ENCODE results near the gene SLC24A4.

The SLC24A4 gene

DNA sequence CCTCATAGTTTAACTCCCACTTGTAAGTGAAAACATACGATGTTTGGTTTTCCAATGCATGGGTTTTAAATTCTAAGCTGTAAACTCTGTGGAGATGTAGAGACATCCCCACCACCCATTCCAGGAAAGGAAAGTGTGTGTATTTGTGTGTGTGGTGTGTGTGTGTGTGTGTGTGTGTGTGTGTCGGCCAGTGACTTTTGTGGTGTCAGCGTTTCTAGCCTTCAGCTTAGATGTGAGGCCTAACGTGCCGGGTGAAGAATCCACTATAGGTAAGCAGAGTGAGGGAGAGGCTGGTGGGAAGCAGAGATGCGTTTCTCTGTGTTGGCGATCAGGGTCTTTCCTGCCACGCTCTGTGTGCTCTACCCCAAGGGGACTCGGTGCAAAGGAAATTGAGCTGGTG, 93.0 kb downstream of the SLC24A4 start:
- Histone ChIP-seq H3K9me3 (ENCODE audit: control insufficient read depth, insufficient read depth, low read length) (no peaks in the 10 kb centered on the region), H3K27ac (ENCODE audit: low read depth, low read length) (no peak overlapping the region), H4K20me1 (ENCODE audit: control insufficient read depth, insufficient read depth, low read depth, low read length) (no peaks in the 10 kb centered on the region), H3K4me3 (ENCODE audit: low read length) (no peak overlapping the region), H3K4me2 (ENCODE audit: low read length) (no peak overlapping the region), H3K36me3 (ENCODE audit: control insufficient read depth, low read length) (no peaks in the 10 kb centered on the region), H3F3A (ENCODE audit: control insufficient read depth, insufficient read depth) (no peaks in the 10 kb centered on the region), H3K79me2 (ENCODE audit: control insufficient read depth, low read length) (no peaks in the 10 kb centered on the region), H3K27me3 (ENCODE audit: control insufficient read depth, low read length) (peaks cover 4% of the 10 kb centered on the region), H3K4me1 (ENCODE audit: control insufficient read depth, low read length) (no peaks in the 10 kb centered on the region), H3K9me2 (replicated peaks; ENCODE audit: control insufficient read depth, low read length) (no peaks in the 10 kb centered on the region)
- TF ChIP-seq EZH2phosphoT487 (IDR thresholded peaks at IDR 0.05; ENCODE audit: borderline replicate concordance, low read length): no peak
- TF ChIP-seq CTCF (IDR thresholded peaks at IDR 0.05; ENCODE audit: low read depth, low read length, poor library complexity, severe bottlenecking): no peak

- H4K20me1 ChIP-seq (ENCODE audit: control insufficient read depth, insufficient read depth, low read depth, low read length): no peaks in the 10 kb centered on the region
- no peak overlapping the region for H3K27ac ChIP-seq (ENCODE audit: low read depth, low read length)
These were observed 93.6 kb downstream of the SLC24A4 start for GRCh38 chr14:92416544-92416943.

DNA sequence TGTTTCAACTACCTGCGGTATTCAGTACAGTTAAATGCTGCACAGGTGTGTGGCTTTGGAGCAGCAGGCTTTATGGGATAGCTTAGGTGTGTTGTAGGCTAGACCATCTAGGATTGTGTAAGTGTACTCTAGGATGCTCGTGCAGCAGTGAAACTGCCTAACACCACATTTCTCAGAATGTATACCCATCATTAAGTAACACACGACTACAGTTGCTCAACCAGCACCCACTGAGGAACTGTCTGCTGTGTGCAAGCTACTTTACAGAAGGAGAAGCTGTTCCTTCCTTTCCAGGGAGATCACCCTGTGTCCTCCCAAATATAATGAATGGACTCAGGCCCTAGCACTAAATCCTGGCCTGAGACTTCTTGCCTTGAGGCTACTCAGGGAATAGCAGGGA, 94.8 kb downstream of the SLC24A4 start:
- no peaks in the 10 kb centered on the region for H3F3A ChIP-seq (ENCODE audit: control insufficient read depth, insufficient read depth)
- H3K4me3 ChIP-seq (ENCODE audit: low read length): no peak overlapping the region
- no peaks in the 10 kb centered on the region for H3K9me2 ChIP-seq (replicated peaks; ENCODE audit: control insufficient read depth, low read length)
- H3K27me3 ChIP-seq (ENCODE audit: control insufficient read depth, low read length): peaks cover 4% of the 10 kb centered on the region
- no peaks in the 10 kb centered on the region for H4K20me1 ChIP-seq (ENCODE audit: control insufficient read depth, insufficient read depth, low read depth, low read length)
- no peaks in the 10 kb centered on the region for H3K36me3 ChIP-seq (ENCODE audit: control insufficient read depth, low read length)
- no peaks in the 10 kb centered on the region for H3K9me3 ChIP-seq (ENCODE audit: control insufficient read depth, insufficient read depth, low read length)
- no peak overlapping the region for H3K27ac ChIP-seq (ENCODE audit: low read depth, low read length)
- H3K4me1 ChIP-seq (ENCODE audit: control insufficient read depth, low read length): no peaks in the 10 kb centered on the region
- TF ChIP-seq CTCF (IDR thresholded peaks at IDR 0.05; ENCODE audit: low read depth, low read length, poor library complexity, severe bottlenecking) (no peak), EZH2phosphoT487 (IDR thresholded peaks at IDR 0.05; ENCODE audit: borderline replicate concordance, low read length) (no peak)
- H3K79me2 ChIP-seq (ENCODE audit: control insufficient read depth, low read length): no peaks in the 10 kb centered on the region
- H3K4me2 ChIP-seq (ENCODE audit: low read length): no peak overlapping the region

More at GRCh38 chr14:92416544-92416943, 93.6 kb downstream of the SLC24A4 start:
- H3K27me3 ChIP-seq (ENCODE audit: control insufficient read depth, low read length): peaks cover 4% of the 10 kb centered on the region
- no peaks in the 10 kb centered on the region for H3K79me2 ChIP-seq (ENCODE audit: control insufficient read depth, low read length)
- H3K36me3 ChIP-seq (ENCODE audit: control insufficient read depth, low read length): no peaks in the 10 kb centered on the region
- H3K9me3 ChIP-seq (ENCODE audit: control insufficient read depth, insufficient read depth, low read length): no peaks in the 10 kb centered on the region
- no peaks in the 10 kb centered on the region for H3K9me2 ChIP-seq (replicated peaks; ENCODE audit: control insufficient read depth, low read length)
- H3K4me1 ChIP-seq (ENCODE audit: control insufficient read depth, low read length): no peaks in the 10 kb centered on the region
- no peaks in the 10 kb centered on the region for H3F3A ChIP-seq (ENCODE audit: control insufficient read depth, insufficient read depth)
- H3K4me2 ChIP-seq (ENCODE audit: low read length): no peak overlapping the region
- no peak for TF ChIP-seq CTCF (IDR thresholded peaks at IDR 0.05; ENCODE audit: low read depth, low read length, poor library complexity, severe bottlenecking)
- TF ChIP-seq EZH2phosphoT487 (IDR thresholded peaks at IDR 0.05; ENCODE audit: borderline replicate concordance, low read length): no peak
- H3K4me3 ChIP-seq (ENCODE audit: low read length): no peak overlapping the region

- Histone ChIP-seq H3K4me1 (ENCODE audit: control insufficient read depth, low read length) (no peaks in the 10 kb centered on the region), H3F3A (ENCODE audit: control insufficient read depth, insufficient read depth) (no peaks in the 10 kb centered on the region), H3K27ac (ENCODE audit: low read depth, low read length) (no peak overlapping the region), H3K4me3 (ENCODE audit: low read length) (no peak overlapping the region), H3K79me2 (ENCODE audit: control insufficient read depth, low read length) (no peaks in the 10 kb centered on the region), H3K36me3 (ENCODE audit: control insufficient read depth, low read length) (no peaks in the 10 kb centered on the region), H3K27me3 (ENCODE audit: control insufficient read depth, low read length) (no peaks in the 10 kb centered on the region; the same call in 1 of the 2 replicates), H4K20me1 (ENCODE audit: control insufficient read depth, insufficient read depth, low read depth, low read length) (no peaks in the 10 kb centered on the region), H3K9me3 (ENCODE audit: control insufficient read depth, insufficient read depth, low read length) (no peaks in the 10 kb centered on the region), H3K4me2 (ENCODE audit: low read length) (no peak overlapping the region), H3K9me2 (replicated peaks; ENCODE audit: control insufficient read depth, low read length) (no peaks in the 10 kb centered on the region)
- TF ChIP-seq CTCF (IDR thresholded peaks at IDR 0.05; ENCODE audit: low read depth, low read length, poor library complexity, severe bottlenecking) (no peak), EZH2phosphoT487 (IDR thresholded peaks at IDR 0.05; ENCODE audit: borderline replicate concordance, low read length) (no peak)
These were observed 98.8 kb downstream of the SLC24A4 start for GRCh38 chr14:92421751-92422150.
